H1 (cell line): ENCODE results near the gene KDM6A. TPM values are rescaled to one million over a fixed set of nuclear protein-coding genes. Genes with fewer than 3 reads are reported as not detected.

ENCODE experiments used
- CHD7 ChIP-seq: fragments of 300-600 bp; sonication (generic); IDR thresholded peaks from 2 replicates; pipeline ENCODE4 v1.7.1; 2012; ENCODE audit warnings: low read length, moderate library complexity, mild to moderate bottlenecking, inconsistent platforms; ENCODE audit not compliant: insufficient replicate concordance
- KDM1A ChIP-seq: fragments of 200-600, 300-600 bp; sonication (generic); IDR thresholded peaks from 2 replicates; pipeline ENCODE4 v1.7.1; 2016; ENCODE audit warnings: mild to moderate bottlenecking, low read length, borderline replicate concordance
- RBBP5 ChIP-seq: IDR thresholded peaks from 2 replicates; pipeline ENCODE4 v1.7.1; 2012; ENCODE audit warnings: low read depth, mild to moderate bottlenecking, inconsistent platforms, low read length, moderate library complexity, borderline replicate concordance
- polyA plus RNA-seq, 7 experiments: library from polyadenylated mRNA; depleted of rRNA in 3 of 7; stranded (reverse) in 5 of 7; unstranded in 2 of 7; fragments of >200 nt in 5 of 7; fragments of 200-250 nt in 2 of 7; gene quantifications; 1 replicate in 5 of 7; 2 replicates in 1 of 7; 4 replicates in 1 of 7; pipeline versions ENCODE4 v1.2.1 to v1.2.3, GENCODE V29; 2011 to 2013; ENCODE audit warnings: missing spikeins in 2 of 7, mixed read lengths in 2 of 7
- total RNA-seq: library from RNA; stranded (reverse); fragmentation: NEBNext Ultra II Directional; extraction: Animal tissue kit (Norgen Biotek cat#: 25700); gene quantifications from 2 replicates; pipeline ENCODE4 v1.2.1, GENCODE V29; 2021

Gene KDM6A
- total and polyA plus RNA-seq, 2 of the 8 experiments (the other 6 are each of a cell fraction or from before 2014, with no cell fraction given) = 43.5 to 58.4 TPM

DNA sequence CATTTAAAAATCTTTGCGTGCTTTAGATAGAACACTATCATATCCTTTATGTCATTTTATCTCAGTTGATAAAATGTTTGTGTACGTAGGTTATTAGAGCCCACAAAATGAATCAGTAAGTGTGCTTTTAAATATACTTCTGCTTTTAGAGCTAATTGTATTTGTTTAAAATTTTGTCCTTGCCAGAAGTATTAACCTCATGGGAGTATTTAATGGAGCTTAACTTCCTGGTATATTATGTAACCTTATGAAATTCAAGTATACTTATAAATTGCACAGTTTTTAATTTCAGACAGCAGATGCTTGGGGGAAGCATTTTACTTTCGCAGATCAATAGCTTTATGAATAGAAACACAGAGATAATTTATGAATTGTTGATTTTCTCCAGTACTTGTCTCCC lies 237.5 kb downstream of the KDM6A start (continued):
- TF ChIP-seq RBBP5 = no peak
- TF ChIP-seq CHD7 = no peak
- TF ChIP-seq KDM1A = no peak
